NCI-H1417 (cell line): ENCODE measurements around the gene KRT72.

ENCODE experiments used
- DNase-seq, 3 experiments: peaks; one replicate each; lab custom pipeline; 2025; lab: John Stamatoyannopoulos, UW

The KRT72 gene

DNA sequence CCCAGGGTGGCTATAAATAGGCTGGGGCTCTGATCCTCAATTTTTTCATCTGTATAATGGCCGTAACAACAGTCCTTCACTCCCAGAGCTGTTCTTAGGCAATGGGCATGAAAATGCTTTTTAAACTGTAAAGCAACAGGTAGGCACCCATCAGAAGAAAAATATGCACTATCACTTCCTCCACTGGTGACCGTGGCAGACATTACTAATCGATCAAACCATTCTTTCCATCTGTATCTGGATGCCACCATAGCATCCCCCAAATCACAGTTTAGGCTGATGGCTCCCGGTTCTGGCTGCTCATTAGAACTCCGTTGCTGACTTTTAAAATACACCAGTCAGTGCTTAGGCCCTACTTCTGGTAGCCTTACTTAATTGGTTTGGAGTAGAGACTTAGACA is 59.6 kb downstream of the KRT72 start:
- DNase-seq, result no peak

DNA sequence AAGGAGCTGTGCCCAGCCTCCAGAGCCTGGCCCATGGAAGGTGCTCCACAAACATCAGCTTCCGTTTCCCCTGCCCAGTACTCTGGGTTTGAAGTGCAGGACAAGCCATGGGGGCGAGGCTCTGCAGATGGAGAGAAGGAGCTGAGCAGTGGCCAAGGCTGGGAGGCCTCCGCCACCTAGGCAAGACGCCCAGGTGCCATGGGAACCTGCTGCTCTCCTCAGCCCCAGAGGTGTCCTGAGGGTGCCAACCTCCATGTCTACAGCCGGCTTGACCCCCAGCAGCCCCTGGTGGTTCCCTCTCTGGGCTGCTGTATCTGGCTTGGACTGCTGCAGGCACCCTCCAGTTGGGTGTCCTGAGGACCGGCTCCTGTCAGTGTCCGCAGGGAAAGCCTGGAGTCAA is 60.7 kb downstream of the KRT72 start:
- DNase-seq, result no peak

DNA sequence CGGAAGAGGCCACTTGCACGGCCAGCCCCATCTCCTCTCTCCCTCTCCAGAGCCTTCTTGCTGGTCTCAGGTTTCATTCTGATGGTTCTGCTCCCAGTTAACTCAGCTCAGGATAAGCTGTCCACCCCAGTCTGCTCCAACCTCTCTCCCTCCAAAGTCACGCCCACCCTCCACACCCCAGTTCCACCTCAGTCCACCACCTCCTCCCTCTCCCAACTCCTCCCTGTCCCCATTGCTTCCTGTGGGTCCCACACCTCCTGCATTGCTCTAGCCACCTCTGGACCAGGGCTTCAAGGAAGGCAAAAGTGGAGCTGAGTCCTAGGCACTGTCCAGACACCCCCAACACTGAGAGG is 61.5 kb downstream of the KRT72 start:
- DNase-seq, result no peak

DNA sequence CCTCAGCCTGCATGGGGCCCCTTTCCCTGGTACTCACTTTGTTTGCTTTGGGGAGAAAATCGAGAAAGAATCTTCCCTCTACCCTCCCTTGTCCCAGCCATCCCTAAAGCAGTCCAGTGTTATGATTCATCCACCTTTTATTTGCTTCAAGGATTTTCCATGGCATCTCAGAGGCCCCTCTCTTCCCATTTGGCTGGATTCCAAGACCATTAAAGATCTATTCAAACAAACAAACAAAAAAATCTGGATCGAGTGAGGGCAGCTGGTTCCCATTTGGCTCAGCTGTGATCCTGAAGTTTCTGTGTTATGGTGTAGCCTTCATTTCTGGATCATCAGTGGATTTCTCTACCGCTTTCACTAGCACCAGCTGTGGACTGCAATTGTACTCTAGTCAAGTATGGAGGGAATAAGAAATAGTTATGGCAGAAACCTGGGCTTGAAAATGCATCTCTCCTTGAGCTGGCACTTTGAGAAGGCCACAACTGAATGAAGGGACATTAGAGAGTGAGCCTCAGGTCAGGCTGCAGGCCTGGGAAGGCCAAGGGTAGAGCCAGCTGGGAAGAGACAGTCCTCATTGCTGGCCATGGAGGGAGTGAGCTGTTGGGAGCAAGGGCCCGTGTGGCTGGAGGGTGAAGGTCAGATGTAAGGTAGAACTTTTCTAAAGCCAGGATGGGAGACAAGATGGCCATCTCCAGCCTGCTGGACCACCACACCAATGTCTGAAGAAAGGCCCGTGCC is 62.0 kb downstream of the KRT72 start:
- peak; percentile 34 to 85 (median 76) for DNase-seq

DNA sequence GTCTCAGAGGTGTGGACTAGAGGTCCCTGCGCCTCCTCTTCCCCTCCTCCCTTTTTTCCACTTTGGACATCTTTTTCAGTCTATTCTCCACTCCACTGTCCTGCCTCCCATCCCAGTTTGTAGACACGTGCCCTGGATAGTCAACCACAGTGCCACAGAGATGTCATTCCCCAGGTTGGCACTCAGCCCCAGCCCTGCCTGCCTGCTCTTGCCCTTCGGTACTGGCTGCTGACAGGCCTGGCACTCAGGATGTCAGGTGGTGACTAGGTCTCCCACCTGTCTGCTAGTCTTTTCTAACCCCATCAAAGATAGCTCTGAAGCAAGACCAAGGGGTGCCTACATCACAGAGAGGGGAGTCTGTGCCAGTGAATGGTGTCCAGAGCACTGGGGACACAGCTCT is 64.2 kb downstream of the KRT72 start:
- DNase-seq, result no peak
